HL-60 (cell line): ENCODE results near the gene C16orf74.

Source experiments
- DNase-seq, 2 experiments: peaks; one replicate each; pipeline ENCODE4 v3.0.0-alpha.2; 2010 to 2020; ENCODE audit warnings: low read depth in 1 of 2, low spot score in 1 of 2
- H3K27ac ChIP-seq: fragments of 250-450 bp; sonication (Bioruptor Pico); replicated peaks from 2 replicates; pipeline ENCODE4 v1.5.1; 2020; ENCODE audit warnings: mild to moderate bottlenecking, moderate library complexity
- H3K27me3 ChIP-seq: fragments of 250-450 bp; sonication (Bioruptor Pico); 2 replicates; pipeline ENCODE4 v1.5.1; 2021; ENCODE audit warnings: mild to moderate bottlenecking, moderate library complexity; ENCODE audit not compliant: insufficient read depth, poor library complexity, severe bottlenecking
- H3K4me3 ChIP-seq: replicated peaks from 2 replicates; pipeline ENCODE4 v1.5.1; 2011; ENCODE audit warnings: mild to moderate bottlenecking, control low read depth, low read length; ENCODE audit not compliant: insufficient read depth
- CTCF ChIP-seq: IDR thresholded peaks from one replicate; pipeline ENCODE4 v1.5.1; 2011; ENCODE audit warnings: low read length, control low read depth, inconsistent platforms; ENCODE audit not compliant: insufficient read depth
- GABPA ChIP-seq: IDR thresholded peaks from 2 replicates; pipeline ENCODE4 v1.6.1; 2012; ENCODE audit warnings: low read depth
- POLR2AphosphoS5 ChIP-seq: IDR thresholded peaks from 2 replicates; pipeline ENCODE4 v1.6.1; 2012; ENCODE audit warnings: low read depth
- SPI1 ChIP-seq: IDR thresholded peaks from 2 replicates; pipeline ENCODE4 v1.6.1; 2012; ENCODE audit warnings: low read depth, mild to moderate bottlenecking, borderline replicate concordance
- TF ChIP-seq, protein P1 (sequence below): IDR thresholded peaks from 2 replicates; pipeline ENCODE4 v1.6.1; 2012; ENCODE audit warnings: low read depth; ENCODE audit not compliant: insufficient replicate concordance

The C16orf74 gene

GRCh38 chr16:85718153-85718477 is 32.8 kb downstream of the C16orf74 start:
- Histone ChIP-seq H3K27ac (no peak overlapping the region), H3K4me3 (no peak overlapping the region), H3K27me3 (no peaks in the 10 kb centered on the region)
- DNase-seq: no peak
- no peak for TF ChIP-seq CTCF
- no peak for TF ChIP-seq GABPA
- TF ChIP-seq, protein P1, sequence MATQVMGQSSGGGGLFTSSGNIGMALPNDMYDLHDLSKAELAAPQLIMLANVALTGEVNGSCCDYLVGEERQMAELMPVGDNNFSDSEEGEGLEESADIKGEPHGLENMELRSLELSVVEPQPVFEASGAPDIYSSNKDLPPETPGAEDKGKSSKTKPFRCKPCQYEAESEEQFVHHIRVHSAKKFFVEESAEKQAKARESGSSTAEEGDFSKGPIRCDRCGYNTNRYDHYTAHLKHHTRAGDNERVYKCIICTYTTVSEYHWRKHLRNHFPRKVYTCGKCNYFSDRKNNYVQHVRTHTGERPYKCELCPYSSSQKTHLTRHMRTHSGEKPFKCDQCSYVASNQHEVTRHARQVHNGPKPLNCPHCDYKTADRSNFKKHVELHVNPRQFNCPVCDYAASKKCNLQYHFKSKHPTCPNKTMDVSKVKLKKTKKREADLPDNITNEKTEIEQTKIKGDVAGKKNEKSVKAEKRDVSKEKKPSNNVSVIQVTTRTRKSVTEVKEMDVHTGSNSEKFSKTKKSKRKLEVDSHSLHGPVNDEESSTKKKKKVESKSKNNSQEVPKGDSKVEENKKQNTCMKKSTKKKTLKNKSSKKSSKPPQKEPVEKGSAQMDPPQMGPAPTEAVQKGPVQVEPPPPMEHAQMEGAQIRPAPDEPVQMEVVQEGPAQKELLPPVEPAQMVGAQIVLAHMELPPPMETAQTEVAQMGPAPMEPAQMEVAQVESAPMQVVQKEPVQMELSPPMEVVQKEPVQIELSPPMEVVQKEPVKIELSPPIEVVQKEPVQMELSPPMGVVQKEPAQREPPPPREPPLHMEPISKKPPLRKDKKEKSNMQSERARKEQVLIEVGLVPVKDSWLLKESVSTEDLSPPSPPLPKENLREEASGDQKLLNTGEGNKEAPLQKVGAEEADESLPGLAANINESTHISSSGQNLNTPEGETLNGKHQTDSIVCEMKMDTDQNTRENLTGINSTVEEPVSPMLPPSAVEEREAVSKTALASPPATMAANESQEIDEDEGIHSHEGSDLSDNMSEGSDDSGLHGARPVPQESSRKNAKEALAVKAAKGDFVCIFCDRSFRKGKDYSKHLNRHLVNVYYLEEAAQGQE: no peak
- TF ChIP-seq POLR2AphosphoS5: no peak
- no peak for TF ChIP-seq SPI1

DNA sequence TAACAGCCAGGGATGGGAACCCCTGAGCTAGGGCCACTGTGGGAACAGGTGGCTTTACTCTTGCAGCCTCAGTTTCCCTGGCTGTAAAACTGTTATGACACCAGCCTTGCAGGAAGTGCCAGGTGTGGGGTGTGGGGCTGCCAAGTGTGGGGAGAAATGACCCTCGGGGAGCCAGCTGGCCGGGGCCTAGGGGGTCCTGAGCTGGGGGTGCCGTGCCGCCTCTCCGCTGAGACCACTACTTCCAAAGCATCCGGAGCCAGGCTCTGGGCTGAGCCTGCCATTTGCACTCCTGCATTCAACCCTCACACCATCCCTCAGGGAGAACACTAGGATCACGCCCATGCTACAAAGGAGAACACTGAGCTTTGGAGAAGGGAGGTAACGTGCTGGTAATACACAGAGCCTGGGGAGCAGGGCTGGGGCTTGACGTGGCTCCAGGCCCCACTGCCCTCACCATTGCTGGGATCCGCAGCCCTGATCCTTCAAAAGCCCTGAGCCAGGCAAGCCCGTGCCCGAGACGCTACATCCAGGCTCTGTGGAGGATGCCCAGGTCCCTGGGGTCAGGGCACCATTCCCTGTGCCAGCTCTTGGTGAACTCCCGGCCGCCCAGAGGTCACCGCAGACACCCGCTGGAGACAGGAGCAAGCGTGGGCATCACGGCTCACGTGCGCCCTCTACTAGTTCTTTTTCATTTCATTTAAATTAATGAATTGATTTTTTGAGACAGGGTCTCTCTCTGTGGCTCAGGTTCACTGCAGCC is 33.3 kb downstream of the C16orf74 start:
- H3K27ac ChIP-seq: no peak overlapping the region
- no peaks in the 10 kb centered on the region for H3K27me3 ChIP-seq
- H3K4me3 ChIP-seq: no peak overlapping the region
- peak in 1 of 2 experiments; percentile 46 for DNase-seq
- no peak for TF ChIP-seq SPI1

DNA sequence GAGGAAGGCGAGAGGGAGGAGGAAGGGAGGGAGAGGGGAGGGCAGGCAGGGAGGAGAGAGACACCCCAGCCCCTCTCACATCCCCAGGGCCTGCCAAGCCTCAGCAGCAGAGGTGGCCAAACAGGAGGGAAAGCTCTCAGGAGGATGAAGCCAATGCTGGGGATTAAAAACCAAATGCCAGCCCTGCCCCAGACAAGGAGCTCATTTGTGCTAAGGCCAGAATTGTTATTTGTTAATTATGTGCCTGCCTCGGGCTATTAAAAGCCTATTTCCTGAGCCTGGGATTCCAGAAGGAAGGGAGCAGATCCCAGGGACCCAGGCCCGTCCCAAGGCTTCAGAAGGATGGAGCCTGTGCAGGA is 34.2 kb downstream of the C16orf74 start:
- no peak for DNase-seq
- no peaks in the 10 kb centered on the region for H3K27me3 ChIP-seq
- TF ChIP-seq, protein P1: no peak
- TF ChIP-seq POLR2AphosphoS5: no peak
- no peak for TF ChIP-seq CTCF
- no peak for TF ChIP-seq GABPA
- TF ChIP-seq SPI1: no peak

DNA sequence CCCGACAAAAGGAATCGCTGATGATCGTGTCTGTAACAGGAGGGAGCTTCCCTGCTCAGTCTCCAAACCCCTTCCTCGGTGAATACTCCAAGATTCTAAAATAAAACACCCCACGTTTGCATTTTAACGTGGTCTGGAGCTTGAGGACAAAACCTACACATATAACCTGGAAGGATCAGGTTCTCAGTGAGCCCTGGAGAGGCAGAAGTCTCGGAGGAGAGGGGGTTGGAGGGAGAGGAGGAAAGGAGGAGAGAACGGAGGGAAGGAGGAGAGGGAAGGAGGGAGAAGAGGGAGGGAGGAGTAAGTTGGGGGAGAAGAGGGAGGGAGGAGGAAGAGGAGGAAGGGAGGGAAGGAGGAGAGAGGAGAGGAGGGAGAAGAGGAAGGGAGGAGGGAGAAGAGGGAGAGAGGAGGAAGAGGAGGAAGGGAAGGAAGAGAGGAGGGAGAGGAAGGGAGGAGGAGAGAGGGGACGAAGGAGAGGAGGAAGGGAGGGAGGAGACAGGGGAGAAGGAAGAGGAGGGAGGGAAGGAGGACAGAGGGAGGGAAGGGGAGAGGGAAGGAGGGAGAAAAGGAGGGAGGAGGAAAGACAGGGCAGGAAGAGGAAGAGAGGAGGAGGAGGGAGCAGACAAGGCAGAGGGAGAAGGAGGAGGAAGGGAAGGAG is 34.7 kb downstream of the C16orf74 start:
- DNase-seq: peak in 1 of 2 experiments; percentile 75
- no peaks in the 10 kb centered on the region for H3K27me3 ChIP-seq
- no peak overlapping the region for H3K27ac ChIP-seq
- TF ChIP-seq SPI1 (no peak), POLR2AphosphoS5 (no peak), CTCF (no peak), GABPA (no peak)
- no peak overlapping the region for H3K4me3 ChIP-seq

More for the DNA sequence above, 34.2 kb downstream of the C16orf74 start:
- Histone ChIP-seq H3K4me3 (no peak overlapping the region), H3K27ac (no peak overlapping the region)
